Body of pancreas (tissue), 4 donors: ENCODE measurements around the gene HYCC2. TPM values are rescaled to one million over a fixed set of nuclear protein-coding genes. Genes with fewer than 3 reads are reported as not detected.

ENCODE experiments used
- ATAC-seq: fragments of 150-250 bp; one replicate; pipeline ENCODE4 v1.9.1; 2016
- DNase-seq, 4 donors: peaks; one replicate each; pipeline ENCODE4 v3.0.0-alpha.2; 2019
- H3K27ac ChIP-seq, 4 donors: fragments of 200-600 bp; sonication (generic); 1 replicate in 3 of 4; 2 replicates in 1 of 4; pipeline versions ENCODE4 v1.5.1 to v1.6.1; 2016 to 2019; ENCODE audit warnings: mild to moderate bottlenecking in 1 of 4, mixed read lengths in 1 of 4, moderate library complexity in 1 of 4
- H3K27me3 ChIP-seq, 2 donors: fragments of 200-600 bp; sonication (generic); one replicate each; pipeline ENCODE4 v1.6.0; 2016; ENCODE audit warnings: mild to moderate bottlenecking in 1 of 2
- H3K36me3 ChIP-seq, 2 donors: fragments of 200-600 bp; sonication (generic); replicated peaks in 1 of 2; 2 replicates each; pipeline ENCODE4 v1.5.1; 2016; ENCODE audit warnings: low read depth in 2 of 2; ENCODE audit not compliant: insufficient read depth in 1 of 2
- H3K4me1 ChIP-seq: fragments of 200-600 bp; sonication (generic); one replicate; pipeline ENCODE4 v1.6.0; 2016
- H3K4me3 ChIP-seq, 2 donors: fragments of 200-600 bp; sonication (generic); 1 replicate in 1 of 2; 2 replicates in 1 of 2; pipeline ENCODE4 v1.5.1; 2016 to 2019
- H3K9me3 ChIP-seq, 3 donors: fragments of 200-600 bp; sonication (generic); 1 replicate in 2 of 3; 2 replicates in 1 of 3; pipeline ENCODE4 v1.5.1; 2016
- CTCF ChIP-seq, 7 experiments: fragments of 450-650 bp in 4 of 7; fragments of 200-600 bp in 3 of 7; sonication (generic) in 3 of 7; IDR thresholded peaks; one replicate each; pipeline ENCODE4 v1.5.1; 2016 to 2019; ENCODE audit warnings: antibody characterized with exemption in 7 of 7
- POLR2A ChIP-seq, 3 donors: fragments of 450-650 bp; IDR thresholded peaks; one replicate each; pipeline ENCODE4 v1.6.1; 2016; ENCODE audit warnings: antibody characterized with exemption in 3 of 3, mild to moderate bottlenecking in 2 of 3
- WGBS, 2 donors: methylation state at CpG; one replicate each; pipeline ENCODE4 v1.1.5; 2017; 5-methylcytosine and 5-hydroxymethylcytosine counted together
- intact Hi-C: fragments of 100-400 bp; cut with DNase I; formaldehyde crosslinking; loops from one replicate; pipeline ENCODE4 v1.15.1; 2023
- total RNA-seq, 2 donors: library from RNA; depleted of rRNA; stranded (reverse); fragments of >200 nt; gene quantifications; one replicate each; pipeline ENCODE4 v1.1.0, GENCODE V29; 2016

Gene HYCC2
- total RNA-seq, 2 donors from 2014 or later = 9.3 to 24.7 TPM

- intact Hi-C loops = no loop called here
- no peak for ATAC-seq
Measured at GRCh38 chr2:201059961-201060755, 11.3 kb downstream of the HYCC2 start.

GRCh38 chr2:201058914-201059313 is 12.6 kb downstream of the HYCC2 start:
- TF ChIP-seq CTCF (IDR thresholded peaks at IDR 0.05) = no peak
- TF ChIP-seq POLR2A (IDR thresholded peaks at IDR 0.05) = no peak

More at GRCh38 chr2:201059961-201060755, 11.3 kb downstream of the HYCC2 start:
- 83 to 88% methylated on average over 10 of the region's 10 CpGs for WGBS, 2 donors
- Histone ChIP-seq H3K27me3 (no peaks in the 10 kb centered on the region), H3K4me3 (no peak overlapping the region), H3K36me3 (no peaks in the 10 kb centered on the region), H3K4me1 (peaks cover 21% of the 10 kb centered on the region), H3K9me3 (no peaks in the 10 kb centered on the region), H3K27ac (no peak overlapping the region)
- TF ChIP-seq CTCF (IDR thresholded peaks at IDR 0.05) (no peak), POLR2A (IDR thresholded peaks at IDR 0.05) (no peak)
- DNase-seq = no peak

GRCh38 chr2:201057715-201058248 is 13.7 kb downstream of the HYCC2 start:
- no peak overlapping the region for H3K27ac ChIP-seq
- intact Hi-C loops = no loop called here
- ATAC-seq = no peak

More at GRCh38 chr2:201058914-201059313, 12.6 kb downstream of the HYCC2 start:
- Histone ChIP-seq H3K4me3 (no peak overlapping the region), H3K9me3 (no peaks in the 10 kb centered on the region), H3K4me1 (peaks cover 21% of the 10 kb centered on the region), H3K27ac (no peak overlapping the region), H3K36me3 (no peaks in the 10 kb centered on the region), H3K27me3 (no peaks in the 10 kb centered on the region)
- WGBS, 2 donors = 31 to 33% methylated on average over 1 of the region's 1 CpG
- peak in 3 of 4 donors; percentile 17 to 42 (median 23) for DNase-seq
- intact Hi-C loops = no loop called here
- peak; percentile 75 for ATAC-seq

GRCh38 chr2:201057087-201057521 is 14.4 kb downstream of the HYCC2 start:
- no peak overlapping the region for H3K27ac ChIP-seq
- DNase-seq (peak in 1 of 4 donors; percentile 7), ATAC-seq (no peak)
- intact Hi-C loops = no loop called here
- WGBS, 2 donors = 56 to 62% methylated on average over 2 of the region's 2 CpGs
- H3K36me3 ChIP-seq = no peaks in the 10 kb centered on the region
- no peak overlapping the region for H3K4me3 ChIP-seq
- no peaks in the 10 kb centered on the region for H3K9me3 ChIP-seq
- H3K27me3 ChIP-seq = no peaks in the 10 kb centered on the region
- TF ChIP-seq POLR2A (IDR thresholded peaks at IDR 0.05) (no peak), CTCF (IDR thresholded peaks at IDR 0.05) (no peak)
- H3K4me1 ChIP-seq = peaks cover 21% of the 10 kb centered on the region

More at GRCh38 chr2:201057715-201058248, 13.7 kb downstream of the HYCC2 start:
- Histone ChIP-seq H3K27me3 (no peaks in the 10 kb centered on the region), H3K9me3 (no peaks in the 10 kb centered on the region), H3K36me3 (no peaks in the 10 kb centered on the region), H3K4me3 (no peak overlapping the region), H3K4me1 (peaks cover 21% of the 10 kb centered on the region)
- DNase-seq = no peak
- 38 to 56% methylated on average over 4 of the region's 4 CpGs for WGBS, 2 donors
- no peak for TF ChIP-seq POLR2A (IDR thresholded peaks at IDR 0.05)
- no peak for TF ChIP-seq CTCF (IDR thresholded peaks at IDR 0.05)
